Measurements from ENCODE around the gene PRM1.
"Not testable (repeated sequence)": the region's sequence is repeated elsewhere in the genome, so short reads cannot be mapped to it uniquely, and the experiment has no call there.

Gene PRM1

DNA sequence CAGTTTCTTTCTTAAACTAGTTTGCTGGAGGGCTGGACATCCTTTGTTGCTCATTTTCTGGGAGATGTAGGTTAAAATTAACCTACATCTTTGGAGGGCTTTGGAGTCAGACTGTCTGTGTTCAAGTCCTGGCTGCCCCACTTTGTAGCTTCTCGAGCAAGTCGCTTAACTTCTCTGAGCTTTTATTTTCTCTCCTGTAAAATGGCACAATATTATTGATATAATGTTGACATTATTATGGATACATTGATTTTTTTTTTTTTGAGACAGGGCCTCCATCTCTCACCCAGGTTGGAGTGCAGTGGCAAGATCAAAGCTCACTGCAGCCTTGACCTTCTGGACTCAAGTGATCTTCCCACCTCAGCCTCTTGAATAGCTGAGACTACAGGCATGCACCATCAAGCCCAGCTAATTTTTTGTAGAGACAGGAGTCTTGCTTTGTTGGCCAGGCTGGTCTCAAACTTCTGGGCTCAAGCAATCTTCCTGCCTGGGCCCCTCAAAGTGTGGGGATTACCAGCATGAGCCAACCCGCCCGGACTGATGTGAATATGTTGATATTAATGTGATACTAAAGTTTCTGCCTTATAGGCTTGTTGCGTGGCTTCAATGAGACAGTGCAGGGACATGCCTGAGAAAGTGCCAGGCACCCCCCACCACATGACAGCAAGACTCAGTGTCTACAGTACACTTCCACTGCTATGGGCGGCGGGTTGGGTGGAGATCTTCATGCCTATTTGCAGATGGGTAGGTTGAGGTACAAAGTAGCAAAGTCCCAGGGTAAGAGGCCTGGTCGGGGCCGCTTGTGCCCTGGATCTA lies 32.6 kb upstream of the PRM1 start:
- no peak for DNase-seq

DNA sequence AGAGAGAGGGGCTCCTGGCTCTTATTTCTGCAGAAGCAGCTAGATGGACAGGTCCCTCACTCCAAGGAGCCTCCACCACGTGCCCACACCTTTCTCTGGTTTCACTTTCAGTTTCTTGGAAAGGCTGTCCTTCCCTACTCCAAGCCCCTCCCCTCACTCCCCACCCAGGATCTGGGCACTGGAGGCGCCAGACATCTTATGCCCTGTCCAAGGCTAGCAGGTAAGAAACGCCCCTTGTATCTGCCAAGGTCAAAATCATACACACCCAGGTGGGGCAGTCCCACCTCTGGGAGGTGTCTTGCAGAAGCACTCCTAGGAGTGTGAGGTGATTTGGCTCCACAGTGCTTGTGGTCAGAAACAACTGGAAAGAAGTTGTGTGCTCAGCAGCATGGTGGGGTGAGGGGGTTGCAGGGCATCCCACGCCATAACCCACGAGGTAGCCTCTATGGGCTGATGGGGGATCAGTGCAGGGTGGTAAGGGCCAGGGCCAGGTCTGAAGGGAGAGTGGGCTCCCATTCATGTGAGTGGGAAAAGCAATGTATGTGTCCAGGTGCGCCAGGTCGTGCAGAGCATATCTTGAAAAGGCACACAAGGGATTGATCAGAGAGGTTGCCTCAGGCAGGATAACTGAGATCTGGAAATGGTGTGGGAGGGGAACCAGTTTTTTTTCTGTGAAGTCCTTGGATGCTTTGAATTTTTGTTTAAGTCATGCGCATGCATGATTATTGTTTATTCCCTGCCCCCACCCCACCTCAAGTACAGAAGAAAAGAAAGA lies 31.8 kb upstream of the PRM1 start:
- DNase-seq, result no peak

DNA sequence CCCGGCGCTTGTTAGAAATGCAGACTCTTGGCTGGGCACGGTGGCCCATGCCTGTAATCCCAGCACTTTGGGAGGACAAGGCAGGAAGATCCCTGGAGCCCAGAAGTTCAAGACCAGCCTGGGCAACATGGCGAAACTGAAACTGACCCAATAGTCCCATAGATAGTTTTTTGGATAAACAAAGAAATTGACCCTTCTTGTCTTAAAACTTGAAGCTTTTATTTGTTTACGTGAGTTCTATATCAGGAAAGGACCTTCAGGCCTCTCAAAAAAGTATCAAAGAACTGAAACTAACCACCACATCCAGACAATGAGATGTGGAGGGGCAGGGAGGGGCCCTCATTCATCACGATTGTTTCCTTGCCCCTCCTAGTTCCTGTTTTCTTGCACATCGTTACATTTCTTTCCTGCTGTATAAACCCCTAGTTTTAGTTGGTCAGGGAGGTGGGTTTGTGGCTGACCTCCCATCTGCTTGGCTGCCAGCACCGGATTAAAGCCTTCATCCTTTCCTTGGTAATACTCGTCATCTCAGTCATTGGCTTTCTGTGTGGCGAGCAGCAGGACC lies 29.9 kb upstream of the PRM1 start:
- DNase-seq, result no peak

DNA sequence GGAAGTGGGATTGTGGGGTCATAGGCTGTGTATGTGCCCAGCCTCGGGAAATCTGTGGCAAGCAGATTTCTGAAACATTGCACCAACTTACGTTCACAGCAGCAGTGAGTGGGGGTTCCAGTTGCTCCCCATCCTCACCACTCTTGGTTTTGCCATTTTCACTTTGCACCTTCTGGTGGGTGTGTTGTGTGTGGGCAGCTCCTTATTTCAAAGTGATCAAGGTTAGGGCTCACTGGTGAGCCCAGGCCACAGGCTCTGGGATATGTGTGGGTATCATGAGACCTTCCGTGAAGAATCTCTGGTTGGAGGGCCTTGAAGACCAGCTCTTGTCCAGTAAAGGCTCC lies 29.5 kb upstream of the PRM1 start:
- no peak for DNase-seq

DNA sequence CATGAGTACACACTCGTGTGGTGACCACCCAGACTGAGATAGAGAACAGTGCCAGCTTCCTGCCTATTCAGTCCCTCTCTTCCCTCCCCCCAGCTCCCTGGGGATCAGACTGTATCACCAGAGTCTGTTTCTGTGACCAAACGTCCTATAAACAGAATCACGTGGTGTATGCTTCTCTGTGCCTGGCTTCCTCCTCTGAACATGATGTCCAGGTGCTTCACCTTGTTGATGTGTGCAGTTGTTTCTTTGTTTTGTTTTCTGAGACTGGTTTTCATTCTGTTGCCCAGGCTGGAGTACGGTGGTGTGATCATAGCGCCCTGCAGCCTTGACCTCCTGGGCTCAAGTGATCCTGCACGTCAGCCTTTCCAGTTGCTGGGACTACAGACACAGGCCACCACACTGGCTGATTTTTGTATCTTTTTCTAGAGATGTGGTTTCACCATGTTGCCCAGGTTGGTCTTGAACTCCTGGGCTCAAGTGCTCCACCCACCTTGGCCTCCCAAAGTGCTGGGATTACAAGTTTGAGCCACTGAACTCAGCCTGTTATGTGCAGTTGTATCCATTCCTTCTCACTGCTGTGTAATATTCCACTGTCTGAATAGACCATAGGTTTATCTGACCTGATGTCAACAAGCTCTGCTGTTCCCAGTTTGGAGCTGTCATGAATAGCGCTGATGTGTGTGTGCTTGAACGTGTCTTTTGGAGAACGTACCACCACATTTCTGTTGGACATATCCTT lies 28.9 kb upstream of the PRM1 start:
- DNase-seq, result no peak

DNA sequence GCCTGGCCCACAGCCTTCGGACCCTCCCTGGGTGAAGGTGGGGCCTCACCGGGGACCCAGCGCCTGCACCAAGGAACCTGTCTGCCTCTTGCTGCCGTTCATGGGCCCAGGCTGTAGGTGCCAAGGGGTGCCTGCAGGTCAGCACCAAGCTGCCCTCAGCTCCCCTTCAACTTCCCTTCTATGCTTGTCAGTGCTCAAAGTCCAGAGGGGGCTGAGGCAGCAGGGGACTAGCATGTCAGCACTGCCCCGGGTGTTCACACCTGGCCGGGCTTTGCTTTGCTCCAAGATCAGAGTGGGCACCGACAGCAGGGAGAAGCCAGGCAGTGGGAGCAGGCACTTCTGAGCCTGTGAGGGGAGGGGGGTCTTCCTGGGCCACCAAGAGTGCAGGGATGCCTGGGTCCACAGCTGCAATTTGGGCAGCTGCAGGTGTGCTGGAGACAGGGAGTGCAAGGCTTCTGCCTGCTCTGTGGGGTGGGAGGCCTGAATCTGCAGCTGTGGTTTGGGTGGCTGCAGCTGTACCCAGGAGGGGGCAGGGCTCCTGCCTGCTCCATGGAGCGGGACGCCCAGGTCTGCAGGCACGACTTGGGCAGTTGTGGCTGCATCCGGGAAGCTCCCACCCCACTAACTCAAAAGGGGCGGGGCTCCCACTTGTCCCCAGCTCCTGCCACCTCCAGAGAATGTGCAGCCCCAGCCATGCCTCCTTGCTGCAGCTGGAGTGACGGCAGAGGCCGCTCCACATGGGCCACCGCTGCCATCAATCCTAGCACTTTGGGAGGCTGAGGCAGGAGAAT lies 27.6 kb upstream of the PRM1 start:
- DNase-seq, result no peak

DNA sequence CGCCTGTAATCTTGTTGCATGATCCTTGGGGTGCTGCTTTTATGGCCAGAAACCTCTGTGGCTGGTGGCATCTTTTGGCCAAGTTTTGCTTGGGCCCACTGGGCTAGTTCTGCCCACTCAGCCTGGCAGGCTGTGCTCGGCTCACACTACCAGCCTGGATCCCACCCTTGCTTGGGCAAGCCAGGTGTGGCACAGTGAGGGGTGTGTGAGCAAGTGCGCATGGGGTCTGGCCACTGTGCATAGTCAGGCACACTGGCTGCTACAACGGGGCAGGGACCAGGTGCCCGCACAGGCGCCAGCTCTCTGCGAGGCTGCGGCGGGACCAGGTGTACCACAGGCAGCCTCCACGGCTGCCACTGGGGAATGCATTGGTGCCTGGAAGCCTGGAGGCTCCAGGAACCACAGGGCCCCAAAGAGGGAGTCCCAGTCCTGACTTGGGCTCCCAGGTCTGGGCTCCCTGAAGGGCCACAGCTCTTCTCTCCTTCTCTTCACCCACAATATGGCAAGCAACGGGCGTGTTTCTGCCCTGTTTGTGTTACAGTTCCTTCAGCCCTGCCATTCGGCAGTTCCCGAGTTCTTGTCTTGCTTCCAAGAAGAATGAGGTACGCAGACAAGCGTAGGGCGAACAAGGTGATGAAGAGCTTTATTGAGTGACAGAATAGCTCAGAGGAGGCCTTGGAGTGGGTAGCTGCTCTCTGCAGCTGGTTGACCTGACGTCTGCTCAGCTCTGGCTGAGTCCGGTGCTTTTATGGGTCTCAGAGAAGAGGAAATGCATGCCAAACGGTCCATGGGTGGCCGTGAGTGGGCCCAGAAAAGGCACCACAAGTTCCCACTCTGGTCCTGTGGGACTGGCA lies 26.7 kb upstream of the PRM1 start:
- DNase-seq, result no peak

DNA sequence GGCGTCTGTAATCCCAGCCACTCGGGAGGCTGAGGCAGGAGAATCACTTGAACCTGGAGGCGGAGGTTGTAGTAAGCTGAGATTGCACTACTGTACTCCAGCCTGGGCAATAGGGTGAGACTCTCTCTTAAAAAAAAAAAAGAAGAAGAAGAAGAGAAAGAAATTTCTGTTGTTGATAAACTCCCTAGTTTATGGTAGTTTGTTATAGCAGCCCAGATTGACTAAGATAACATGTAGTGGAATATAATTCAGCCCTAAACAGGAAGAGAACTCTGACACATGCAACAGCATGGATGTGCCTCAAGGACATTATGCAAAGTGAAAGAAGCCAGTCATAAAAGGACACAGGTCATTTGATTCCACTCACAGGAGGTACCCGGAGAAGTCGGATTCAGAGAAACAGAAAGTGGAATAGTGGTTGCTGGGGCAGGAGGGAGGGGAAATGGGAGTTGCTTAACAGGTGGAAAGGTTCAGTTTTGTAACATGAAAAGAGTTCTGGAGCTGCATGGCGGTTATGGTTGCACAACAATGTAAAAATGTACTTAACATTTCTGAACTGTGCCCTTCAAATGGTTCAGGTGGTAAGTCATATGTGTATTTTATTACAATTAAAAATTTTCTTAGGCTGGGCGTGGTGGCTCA lies 26.0 kb upstream of the PRM1 start:
- DNase-seq, result no peak

DNA sequence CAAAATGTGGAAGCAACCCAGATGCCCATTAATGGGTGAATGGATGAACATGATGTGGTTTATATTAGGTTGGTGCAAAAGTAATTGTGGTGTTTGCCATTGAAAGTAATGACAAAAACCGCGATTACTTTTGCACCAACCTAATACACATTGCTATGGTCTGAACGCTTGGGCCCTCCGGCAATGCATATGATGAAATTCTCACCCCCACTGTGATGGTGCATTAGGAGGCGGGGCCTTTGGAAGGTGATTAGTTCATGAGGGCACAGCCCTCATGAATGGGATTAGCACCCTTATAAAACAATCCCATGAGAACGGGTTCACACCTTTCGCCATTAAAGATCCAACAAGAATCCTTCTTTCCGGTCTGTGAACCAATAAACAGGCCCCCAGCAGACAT lies 25.3 kb upstream of the PRM1 start:
- DNase-seq, result no peak

DNA sequence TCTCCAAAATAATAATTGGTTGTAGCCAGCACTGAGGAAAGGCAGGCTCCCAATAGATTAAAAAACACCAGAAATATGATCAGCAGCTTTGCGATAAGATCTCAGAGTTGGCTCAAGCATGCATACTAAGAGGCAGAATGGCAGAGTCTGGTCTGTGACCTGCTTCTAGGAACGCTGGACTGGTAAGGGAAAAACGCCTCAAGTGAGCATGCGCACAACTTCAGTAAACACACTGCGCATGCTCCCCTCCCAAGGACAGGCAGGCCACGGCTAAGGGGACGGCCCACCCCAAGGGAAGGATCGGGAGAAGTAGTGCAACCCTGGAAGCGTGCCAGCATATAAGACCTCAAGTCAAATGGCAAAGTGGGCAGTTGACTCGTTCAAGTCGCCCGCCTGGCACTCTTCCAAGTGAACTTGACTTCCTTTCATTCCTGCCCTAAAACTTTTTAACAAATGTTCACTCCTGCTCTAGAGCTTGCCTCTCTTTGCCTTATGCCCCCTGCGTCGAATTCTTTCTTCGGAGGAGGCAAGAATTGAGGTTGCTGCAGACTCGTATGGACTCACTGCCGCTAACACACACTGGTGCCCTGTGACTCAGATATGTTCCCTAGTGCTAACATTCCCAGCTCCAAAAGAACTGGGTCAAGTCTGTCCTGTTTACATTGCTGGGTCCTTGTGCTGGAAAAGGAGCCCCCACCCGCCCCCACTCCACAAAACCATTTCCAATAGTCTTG lies 22.4 kb upstream of the PRM1 start:
- DNase-seq, result no peak

DNA sequence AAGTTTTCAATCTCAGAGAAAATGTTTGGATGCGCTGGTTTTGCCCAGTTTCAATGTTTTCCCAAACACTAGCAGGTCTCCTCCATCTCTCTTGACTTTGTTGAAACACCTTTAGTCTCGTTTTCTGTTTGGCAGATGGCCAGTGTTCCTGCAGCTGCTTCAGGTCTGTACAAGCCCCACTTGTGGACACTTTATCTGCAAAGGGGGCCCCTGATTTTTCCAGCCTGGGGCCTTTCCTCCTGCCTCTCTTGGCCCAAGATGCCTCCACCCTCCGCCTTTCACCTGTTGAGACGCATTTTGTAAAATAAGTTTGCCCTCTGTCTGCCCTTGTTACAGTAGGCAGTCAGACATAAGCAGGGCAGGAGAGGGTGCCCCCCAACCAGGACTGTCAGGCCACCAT lies 21.8 kb upstream of the PRM1 start:
- no peak for DNase-seq

DNA sequence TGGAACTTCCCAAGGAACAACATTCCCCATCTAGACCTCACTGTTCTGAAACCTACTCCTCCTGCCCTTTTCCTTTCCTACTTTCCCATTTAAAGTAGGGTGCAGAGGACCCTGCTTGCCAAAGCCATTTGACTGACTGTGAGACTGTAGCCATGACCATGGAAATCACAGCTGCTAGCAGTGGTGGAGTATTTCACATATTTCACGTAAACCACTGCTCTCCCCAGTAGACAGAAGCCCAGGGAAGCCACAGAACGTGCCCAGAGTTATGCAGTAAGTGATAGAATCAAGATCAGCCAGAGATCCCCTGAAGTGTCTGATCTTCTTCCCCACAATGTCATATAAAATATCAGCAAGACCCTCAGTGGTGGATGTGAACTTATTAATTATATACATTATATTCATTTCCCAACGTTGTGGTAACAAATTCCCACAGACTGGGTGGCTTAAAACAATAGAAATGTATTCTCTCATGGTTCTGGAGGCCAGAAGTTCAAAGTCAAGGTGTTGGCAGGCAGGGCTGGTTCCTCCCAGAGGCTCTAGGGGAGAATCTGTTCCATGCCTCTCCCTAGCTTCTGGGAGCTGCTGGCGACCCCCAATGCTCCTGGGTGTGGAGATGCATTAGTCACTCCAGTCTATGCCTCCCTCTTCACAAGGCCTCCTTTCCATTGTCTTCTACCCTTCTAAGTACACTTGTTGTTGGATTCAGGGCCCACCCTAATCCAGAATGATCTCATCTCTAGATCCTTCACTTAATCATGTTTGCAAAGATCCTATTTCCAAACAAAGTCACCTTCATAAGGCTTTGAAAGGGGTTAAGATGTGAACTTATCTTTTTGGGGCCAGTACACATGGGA lies 20.7 kb upstream of the PRM1 start:
- DNase-seq, result no peak

DNA sequence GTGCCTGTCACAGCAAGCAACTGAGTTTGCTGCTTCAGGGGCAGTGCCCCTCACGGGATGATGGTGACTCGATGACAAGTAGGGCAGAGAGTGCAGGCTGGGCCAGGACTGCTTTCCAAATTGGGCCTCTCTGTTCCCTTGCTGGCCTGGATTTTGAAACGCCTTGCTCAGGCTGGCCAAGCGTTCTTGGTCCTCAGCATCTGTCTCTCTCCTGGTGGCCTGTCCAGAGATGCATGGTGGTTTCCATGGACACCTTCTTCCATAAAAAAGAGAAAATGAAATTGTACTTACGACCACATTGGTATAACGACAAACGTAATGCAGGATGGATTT lies 19.4 kb upstream of the PRM1 start:
- DNase-seq, result no peak

DNA sequence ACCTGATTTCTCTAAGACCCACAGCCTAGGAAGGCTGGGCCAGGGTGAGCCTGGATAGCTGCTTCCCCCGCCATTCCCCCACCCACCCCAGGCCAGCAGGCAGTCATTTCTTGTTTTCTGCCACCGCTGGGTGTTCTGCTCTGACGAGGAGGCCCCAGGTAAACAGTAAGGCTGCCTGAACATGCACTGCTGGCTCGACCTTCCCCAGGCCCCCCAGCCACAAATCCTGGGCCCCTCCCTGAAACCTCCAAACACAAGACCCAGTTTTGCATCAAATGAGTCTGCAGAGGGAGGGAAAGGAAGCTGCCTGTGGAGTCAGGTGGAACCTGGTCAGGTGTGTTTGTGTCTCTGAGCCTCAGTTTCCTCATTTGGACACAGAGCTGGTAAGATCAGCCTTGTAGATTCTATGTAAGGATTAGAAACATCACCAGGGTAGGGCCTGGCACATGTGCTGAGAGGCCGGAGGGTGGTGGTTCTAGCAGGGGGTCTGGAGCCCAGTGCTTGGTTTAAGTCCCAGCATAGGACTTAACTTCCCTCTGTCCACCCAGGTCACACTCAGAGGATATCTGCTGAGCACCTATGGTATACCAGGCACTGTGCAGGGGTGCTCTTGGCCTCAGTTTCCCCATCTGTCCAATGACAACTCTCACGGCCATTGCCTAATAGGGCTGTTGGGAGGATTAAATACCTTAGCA lies 18.9 kb upstream of the PRM1 start:
- DNase-seq, result no peak

DNA sequence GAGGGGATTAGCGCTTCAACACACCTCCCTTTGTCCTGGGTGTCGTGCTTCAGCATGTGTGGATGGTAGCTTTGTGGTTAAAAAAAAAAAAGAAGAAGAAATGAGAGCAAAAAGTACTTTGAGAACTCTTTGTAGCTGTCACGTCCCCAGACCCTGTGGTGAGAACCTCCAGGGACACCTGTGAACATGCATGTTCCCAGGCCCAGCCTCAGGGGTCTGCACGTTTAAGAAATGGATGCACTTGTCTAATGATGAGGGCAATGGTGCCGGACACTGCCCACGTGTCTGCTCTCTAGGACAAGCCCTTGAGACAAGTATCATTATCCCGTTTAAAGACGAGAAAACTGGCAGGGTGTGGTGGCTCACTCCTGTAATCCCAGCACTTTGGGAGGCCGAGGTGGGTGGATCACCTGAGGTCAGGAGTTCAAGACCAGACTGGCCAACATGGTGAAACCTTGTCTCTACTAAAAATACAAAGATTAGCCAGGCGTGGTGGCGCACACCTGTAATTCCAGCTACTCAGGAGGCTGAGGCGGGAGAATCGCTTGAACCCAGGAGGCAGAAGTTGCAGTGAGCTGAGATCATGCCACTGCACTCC lies 17.9 kb upstream of the PRM1 start:
- not testable (repeated sequence) for DNase-seq

DNA sequence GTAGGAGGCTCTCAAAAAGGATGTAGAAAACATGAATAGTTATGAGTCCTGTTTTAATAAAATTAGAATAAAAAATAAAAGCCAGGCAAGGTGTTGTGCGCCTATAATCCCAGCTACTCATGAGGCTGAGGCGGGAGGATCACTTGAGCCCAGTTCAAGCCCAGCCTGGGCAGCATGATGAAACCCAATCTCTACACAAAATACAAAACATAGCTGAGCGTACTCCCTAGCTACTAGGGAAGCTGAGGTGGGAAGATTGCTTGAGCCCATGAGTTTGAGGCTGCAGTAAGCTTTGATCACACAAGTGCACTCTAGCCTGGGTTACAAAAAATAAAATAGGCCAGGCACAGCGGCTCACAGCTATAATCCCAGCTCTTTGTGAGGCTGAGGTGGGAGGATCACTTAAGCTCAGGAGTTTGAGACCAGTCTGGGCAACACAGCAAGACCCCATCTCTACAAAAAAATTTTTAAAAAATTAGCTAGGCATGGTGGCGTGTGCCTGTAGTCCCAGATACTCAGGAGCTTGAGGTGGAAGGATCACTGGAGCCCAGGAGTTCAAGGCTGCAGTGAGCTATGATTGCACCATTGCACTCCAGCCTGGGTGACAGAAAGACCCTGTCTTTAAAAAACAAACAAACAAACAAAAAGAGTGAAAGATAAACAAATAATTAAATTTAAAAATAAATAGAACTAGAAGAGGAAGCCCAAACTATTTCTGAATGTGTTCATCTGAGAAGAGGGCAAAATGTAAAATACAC lies 17.2 kb upstream of the PRM1 start:
- no peak for DNase-seq

DNA sequence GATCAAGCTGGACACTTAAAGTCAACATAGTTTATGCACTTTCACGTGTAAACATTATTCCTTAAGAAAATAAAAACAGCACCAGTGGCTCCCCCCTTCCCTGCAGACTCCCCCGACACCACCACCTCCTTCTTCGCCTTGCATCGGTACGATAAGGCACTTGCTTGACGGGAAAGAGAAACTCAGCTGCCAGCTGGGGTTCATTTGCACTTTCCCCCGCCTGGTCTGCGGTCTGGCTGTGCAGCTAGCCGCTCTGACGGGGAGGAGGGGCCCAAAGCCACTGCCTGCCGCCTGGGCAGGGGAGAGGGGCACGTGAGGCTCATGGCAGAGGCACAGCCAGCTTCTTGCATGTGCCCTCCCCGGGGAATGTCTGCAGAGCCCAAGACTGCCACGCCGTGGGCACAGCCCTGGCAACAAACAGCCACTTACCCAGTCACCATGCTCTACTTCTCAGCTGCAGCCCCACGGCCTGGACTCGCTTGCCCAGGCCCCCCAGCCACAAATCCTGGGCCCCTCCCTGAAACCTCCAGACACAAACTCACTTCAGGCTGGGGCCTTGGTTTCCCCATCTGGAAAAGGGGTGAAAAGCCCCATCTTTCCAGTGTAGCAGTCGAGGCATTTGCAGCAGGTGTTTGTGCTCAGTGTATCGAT lies 16.5 kb upstream of the PRM1 start:
- peak in 1 of 2 experiments; percentile 19 for DNase-seq
